Breast epithelium (tissue), 3 donors: ENCODE results near the gene ADAMTS2. TPM values are rescaled to one million over a fixed set of nuclear protein-coding genes. Genes with fewer than 3 reads are reported as not detected.

Source experiments
- total RNA-seq, 3 donors: library from RNA; depleted of rRNA; stranded (reverse); fragments of >200 nt; gene quantifications; one replicate each; pipeline ENCODE4 v1.1.0, GENCODE V29; 2016

The ADAMTS2 gene
- total RNA-seq, 3 donors from 2014 or later: 11.3 to 51.8 (median 19.7) TPM

Other genes with a start within 250 kb of the ADAMTS2 start
- gene RUFY1, start 205.1 kb upstream of the ADAMTS2 start, total RNA-seq: 10 to 100 TPM; 51.8 to 70.0 (median 62.6) TPM